Esophagus squamous epithelium (tissue), 4 donors: ENCODE measurements around the gene GPC5.

Source experiments
- CTCF ChIP-seq, 6 experiments: fragments of 450-650 bp in 4 of 6; fragments of 200-600 bp in 2 of 6; sonication (generic) in 2 of 6; IDR thresholded peaks; one replicate each; pipeline ENCODE4 v1.5.1; 2016 to 2019; ENCODE audit warnings: antibody characterized with exemption in 6 of 6, mild to moderate bottlenecking in 4 of 6, moderate library complexity in 4 of 6
- POLR2A ChIP-seq, 4 donors: fragments of 450-650 bp; IDR thresholded peaks; one replicate each; pipeline ENCODE4 v1.6.1; 2017; ENCODE audit warnings: antibody characterized with exemption in 4 of 4, mild to moderate bottlenecking in 4 of 4, moderate library complexity in 3 of 4

GRCh38 chr13:92303428-92303827, 905.0 kb downstream of the GPC5 start:
- no peak for TF ChIP-seq CTCF (IDR thresholded peaks at IDR 0.05)
- no peak for TF ChIP-seq POLR2A (IDR thresholded peaks at IDR 0.05)
